HL-60/S4 treated with retinoic acid at 250 ng/mL for 4 days and 3 days (cell line): Measurements from ENCODE around the gene STX4.

Experiments used
- in situ Hi-C: fragments of 300-500 bp; cut with MboI; formaldehyde crosslinking; loops from 2 replicates; pipeline ENCODE4 v1.7.0; 2022; ENCODE audit warnings: low sequenced_read_pairs

The STX4 gene

GRCh38 chr16:31080756-31081419 lies 47.5 kb downstream of the STX4 start:
- in situ Hi-C loops: loop anchor here (25.0 kb wide), 1 partner anchor 781 kb away; the partner anchor contains the start of gene ZNF267

GRCh38 chr16:31081428-31082351 lies 48.3 kb downstream of the STX4 start:
- in situ Hi-C loops: loop anchor here (25.0 kb wide), 1 partner anchor 781 kb away; the partner anchor contains the start of gene ZNF267

- in situ Hi-C loops: loop anchor here (25.0 kb wide), 1 partner anchor 780 kb away; the partner anchor contains the start of gene ZNF267
These were observed 49.1 kb downstream of the STX4 start for GRCh38 chr16:31082368-31083045.

GRCh38 chr16:31083081-31083480 lies 49.7 kb downstream of the STX4 start:
- in situ Hi-C loops: loop anchor here (25.0 kb wide), 1 partner anchor 779 kb away; the partner anchor contains the start of gene ZNF267

- in situ Hi-C loops: loop anchor here (25.0 kb wide), 1 partner anchor 779 kb away; the partner anchor contains the start of gene ZNF267
These were observed 50.2 kb downstream of the STX4 start for GRCh38 chr16:31083556-31083955.

GRCh38 chr16:31083981-31084380 lies 50.6 kb downstream of the STX4 start:
- in situ Hi-C loops: loop anchor here (25.0 kb wide), 1 partner anchor 778 kb away; the partner anchor contains the start of gene ZNF267

GRCh38 chr16:31084584-31085302 lies 51.4 kb downstream of the STX4 start:
- in situ Hi-C loops: loop anchor here (25.0 kb wide), 1 partner anchor 778 kb away; the partner anchor contains the start of gene ZNF267

GRCh38 chr16:31085411-31085810 lies 52.1 kb downstream of the STX4 start:
- in situ Hi-C loops: loop anchor here (25.0 kb wide), 1 partner anchor 777 kb away; the partner anchor contains the start of gene ZNF267

- in situ Hi-C loops: loop anchor here (25.0 kb wide), 1 partner anchor 776 kb away; the partner anchor contains the start of gene ZNF267
These were observed 52.7 kb downstream of the STX4 start for GRCh38 chr16:31085873-31086628.

- in situ Hi-C loops: loop anchor here (25.0 kb wide), 1 partner anchor 776 kb away; the partner anchor contains the start of gene ZNF267
These were observed 53.2 kb downstream of the STX4 start for GRCh38 chr16:31086629-31086906.

- in situ Hi-C loops: loop anchor here (25.0 kb wide), 1 partner anchor 775 kb away; the partner anchor contains the start of gene ZNF267
These were observed 54.1 kb downstream of the STX4 start for GRCh38 chr16:31087481-31087880.

- in situ Hi-C loops: loop anchor here (25.0 kb wide), 1 partner anchor 774 kb away; the partner anchor contains the start of gene ZNF267
These were observed 54.6 kb downstream of the STX4 start for GRCh38 chr16:31087971-31088370.

GRCh38 chr16:31088459-31089183 lies 55.3 kb downstream of the STX4 start, which contains the start of gene PRSS53:
PRSS53 (minus strand) TSS chr16:31088943; CDS start chr16:31088809, 134 bp downstream.
- in situ Hi-C loops: loop anchor here (25.0 kb wide), 1 partner anchor 774 kb away; the partner anchor contains the start of gene ZNF267

- in situ Hi-C loops: loop anchor here (25.0 kb wide), 1 partner anchor 773 kb away; the partner anchor contains the start of gene ZNF267
These were observed 55.8 kb downstream of the STX4 start for GRCh38 chr16:31089199-31089598.
